K562 (cell line): ENCODE data around the gene HAPLN3. TPM values are rescaled to one million over a fixed set of nuclear protein-coding genes. Genes with fewer than 3 reads are reported as not detected.
A peak's percentile ranks its signal among the peaks of the same experiment; 100 is the strongest.

Experiments
- CHD7 ChIP-seq: fragments of 200-600 bp; sonication (generic); IDR thresholded peaks from one replicate; pipeline ENCODE4 v1.6.1; 2012; ENCODE audit warnings: mild to moderate bottlenecking, low read depth, low read length, inconsistent platforms
- CTCF ChIP-seq, 3 experiments: IDR thresholded peaks in 2 of 3; conservative IDR thresholded peaks in 1 of 3; 2 replicates each; pipeline ENCODE4 v1.5.1; 2011 to 2012; ENCODE audit warnings: low read length in 3 of 3, mild to moderate bottlenecking in 3 of 3, control low read depth in 2 of 3, improper control_type of control experiment in 1 of 3, inconsistent platforms in 1 of 3, low read depth in 1 of 3, mixed read lengths in 1 of 3, moderate library complexity in 1 of 3; ENCODE audit not compliant: insufficient read depth in 2 of 3
- ELF2 ChIP-seq: fragments of 250-450 bp; sonication (Bioruptor Pico); IDR thresholded peaks from 2 replicates; pipeline ENCODE4 v1.5.0; 2021; ENCODE audit warnings: mild to moderate bottlenecking
- GTF2A2 ChIP-seq: IDR thresholded peaks from 2 replicates; pipeline ENCODE4 v1.6.1; 2016; ENCODE audit warnings: mild to moderate bottlenecking, missing genetic modification characterization, missing compliant biosample characterization
- L3MBTL2 ChIP-seq: fragments of 450-650 bp; IDR thresholded peaks from 2 replicates; pipeline ENCODE4 v1.6.1; 2016; ENCODE audit warnings: mild to moderate bottlenecking, moderate library complexity
- MAZ ChIP-seq, 2 experiments: fragments of 450-650 bp in 1 of 2; sonication (generic) in 1 of 2; formaldehyde crosslinking; IDR thresholded peaks in 1 of 2; conservative IDR thresholded peaks in 1 of 2; 2 replicates each; pipeline versions ENCODE4 v1.4.0 to v1.5.0; 2020; ENCODE audit warnings: mild to moderate bottlenecking in 1 of 2, missing genetic modification reagents in 1 of 2
- NFE2 ChIP-seq: IDR thresholded peaks from 2 replicates; pipeline ENCODE4 v1.6.1; 2014; ENCODE audit warnings: antibody characterized with exemption, low read depth
- PTBP1 ChIP-seq: fragments of 200-400 bp; formaldehyde crosslinking; IDR thresholded peaks from 2 replicates; pipeline ENCODE4 v1.6.1; 2017; ENCODE audit warnings: low read depth, low read length
- RFX1 ChIP-seq: fragments of 450-650 bp; IDR thresholded peaks from 2 replicates; pipeline ENCODE4 v1.6.1; 2016; ENCODE audit warnings: mild to moderate bottlenecking, moderate library complexity
- SMAD4 ChIP-seq: fragments of 250-450 bp; sonication (Bioruptor Pico); conservative IDR thresholded peaks from 2 replicates; pipeline ENCODE4 v1.8.0; 2021; ENCODE audit warnings: inconsistent platforms, mild to moderate bottlenecking, moderate library complexity
- SP1 ChIP-seq: sonication (generic); formaldehyde crosslinking; IDR thresholded peaks from 2 replicates; pipeline ENCODE4 v1.8.1; 2022; ENCODE audit warnings: mild to moderate bottlenecking, missing genetic modification reagents
- TCF7 ChIP-seq: sonication (generic); IDR thresholded peaks from 2 replicates; pipeline ENCODE4 v1.6.1; 2016; ENCODE audit warnings: antibody characterized with exemption, borderline replicate concordance
- ZBTB7A ChIP-seq: IDR thresholded peaks from 2 replicates; pipeline ENCODE4 v1.6.1; 2011; ENCODE audit warnings: low read depth, mild to moderate bottlenecking, low read length, moderate library complexity, borderline replicate concordance; ENCODE audit not compliant: control insufficient read depth
- ZNF174 ChIP-seq: fragments of 250-450 bp; sonication (Bioruptor Pico); IDR thresholded peaks from 2 replicates; pipeline ENCODE4 v1.4.0; 2020; ENCODE audit warnings: mild to moderate bottlenecking
- ZNF217 ChIP-seq: sonication (generic); formaldehyde crosslinking; IDR thresholded peaks from 2 replicates; pipeline ENCODE4 v1.8.0; 2022; ENCODE audit warnings: mild to moderate bottlenecking, missing genetic modification reagents
- ZNF695 ChIP-seq: fragments of 450-650 bp; formaldehyde crosslinking; IDR thresholded peaks from 2 replicates; pipeline ENCODE4 v1.4.0; 2020; ENCODE audit warnings: mild to moderate bottlenecking, moderate library complexity
- polyA plus RNA-seq, 8 experiments: library from polyadenylated mRNA; depleted of rRNA in 4 of 8; stranded (reverse) in 5 of 8; unstranded in 3 of 8; fragments of >200 nt; fragmentation: Nextera tagmentation in 2 of 8; fragmentation: Illumina TruSeq in 1 of 8; extraction: Ambion mirVana in 2 of 8; extraction: Trizol in 1 of 8; gene quantifications; 2 replicates each; pipeline versions ENCODE4 v1.2.1 to v1.2.3, GENCODE V29; 2011 to 2014; ENCODE audit warnings: inconsistent platforms in 1 of 8, missing spikeins in 1 of 8
- total RNA-seq, 7 experiments: library from RNA; depleted of rRNA in 6 of 7; stranded (reverse); fragments of >200 nt in 6 of 7; fragmentation: Illumina TruSeq in 2 of 7; extraction: Trizol in 2 of 7; gene quantifications; 2 replicates each; pipeline versions ENCODE4 v1.2.1 to v1.2.3, GENCODE V29; 2011 to 2021; ENCODE audit warnings: low replicate concordance in 1 of 7

The HAPLN3 gene
- total and polyA plus RNA-seq, 9 of the 15 experiments (the other 6 are each of a cell fraction or from before 2014, with no cell fraction given), result 0.04 to 2.4 (median 0.65) TPM

GRCh38 chr15:88904624-88905327, 9.4 kb upstream of the HAPLN3 start (continued):
- TF ChIP-seq ZNF217 (no peak), SMAD4 (CRISPR knock-in tag) (peak; percentile 40; the same call in 1 of the 2 replicates), ELF2 (CRISPR knock-in tag) (no peak), SP1 (peak; percentile 32; the same call in 1 of the 2 replicates), MAZ (CRISPR knock-in tag; conservative IDR thresholded peaks at IDR 0.05 in 1 of 2, IDR thresholded peaks at IDR 0.05 in 1 of 2) (peak; percentile 24 to 55; a peak in 1 of 4 replicates), L3MBTL2 (no peak), GTF2A2 (tag) (no peak), ZNF695 (CRISPR knock-in tag) (no peak), NFE2 (peak; percentile 16; the same call in 1 of the 2 replicates), PTBP1 (no peak), CHD7 (no peak), ZNF174 (CRISPR knock-in tag) (no peak), TCF7 (peak; percentile 93), ZBTB7A (peak; percentile 52; the same call in 1 of the 2 replicates), CTCF (IDR thresholded peaks at IDR 0.05 in 2 of 3, conservative IDR thresholded peaks at IDR 0.05 in 1 of 3; ENCODE audit: insufficient read depth in 2 of 3, low read depth in 1 of 3, low read length in 3 of 3) (peak; percentile 94 to 98 (median 94)), RFX1 (no peak)
